Ovary (tissue), 3 donors: ENCODE measurements around the gene WNT4.

ENCODE experiments used
- POLR2A ChIP-seq: fragments of 450-650 bp; IDR thresholded peaks from one replicate; pipeline ENCODE4 v1.6.1; 2017; ENCODE audit warnings: antibody characterized with exemption, mild to moderate bottlenecking, moderate library complexity
- TF ChIP-seq, protein P1 (sequence below), 3 donors: fragments of 450-650 bp in 2 of 3; fragments of 200-600 bp in 1 of 3; IDR thresholded peaks; one replicate each; pipeline versions ENCODE4 v1.5.1 to v1.8.0; 2016 to 2022; ENCODE audit warnings: antibody characterized with exemption in 3 of 3, mild to moderate bottlenecking in 1 of 3
- donor health status: DM: no; HTN: no; CAD: no.

DNA sequence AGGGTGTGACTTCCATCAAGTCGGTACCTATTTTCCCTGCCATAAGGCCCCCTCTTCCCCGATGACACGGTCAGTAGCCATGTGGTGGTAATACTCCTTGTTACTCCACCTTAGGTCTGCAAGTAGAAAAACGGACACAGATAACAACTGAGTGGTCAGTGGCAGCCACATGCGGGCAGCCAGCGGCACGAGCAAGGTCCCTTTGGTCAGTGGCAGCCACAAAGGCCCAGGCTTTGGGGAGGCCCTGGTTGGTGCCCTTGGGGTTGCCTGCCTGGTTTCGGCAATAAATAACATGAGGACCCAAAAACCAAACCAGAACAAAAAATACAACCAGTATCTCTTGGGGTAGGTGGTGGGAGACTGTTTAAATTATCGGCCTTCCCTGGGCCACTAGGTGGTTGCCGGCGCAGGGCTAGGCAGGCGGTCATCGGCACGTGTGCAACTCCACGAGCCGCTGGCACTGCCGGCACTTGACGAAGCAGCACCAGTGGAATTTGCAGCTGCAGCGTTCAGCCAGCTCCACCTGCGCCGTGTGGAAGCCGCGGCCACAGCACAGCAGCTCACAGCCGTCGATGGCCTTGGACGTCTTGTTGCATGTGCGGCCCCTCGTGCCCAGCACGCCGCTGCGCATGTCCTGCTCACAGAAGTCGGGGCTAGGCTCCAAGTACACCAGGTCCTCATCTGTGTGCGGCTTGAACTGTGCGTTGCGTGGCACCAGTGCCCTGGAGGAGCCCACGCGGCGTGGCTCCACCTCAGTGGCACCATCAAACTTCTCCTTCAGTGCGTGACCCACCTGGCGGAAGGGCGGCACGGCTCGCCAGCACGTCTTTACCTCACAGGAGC is 23.1 kb downstream of the WNT4 start:
- TF ChIP-seq, protein P1, sequence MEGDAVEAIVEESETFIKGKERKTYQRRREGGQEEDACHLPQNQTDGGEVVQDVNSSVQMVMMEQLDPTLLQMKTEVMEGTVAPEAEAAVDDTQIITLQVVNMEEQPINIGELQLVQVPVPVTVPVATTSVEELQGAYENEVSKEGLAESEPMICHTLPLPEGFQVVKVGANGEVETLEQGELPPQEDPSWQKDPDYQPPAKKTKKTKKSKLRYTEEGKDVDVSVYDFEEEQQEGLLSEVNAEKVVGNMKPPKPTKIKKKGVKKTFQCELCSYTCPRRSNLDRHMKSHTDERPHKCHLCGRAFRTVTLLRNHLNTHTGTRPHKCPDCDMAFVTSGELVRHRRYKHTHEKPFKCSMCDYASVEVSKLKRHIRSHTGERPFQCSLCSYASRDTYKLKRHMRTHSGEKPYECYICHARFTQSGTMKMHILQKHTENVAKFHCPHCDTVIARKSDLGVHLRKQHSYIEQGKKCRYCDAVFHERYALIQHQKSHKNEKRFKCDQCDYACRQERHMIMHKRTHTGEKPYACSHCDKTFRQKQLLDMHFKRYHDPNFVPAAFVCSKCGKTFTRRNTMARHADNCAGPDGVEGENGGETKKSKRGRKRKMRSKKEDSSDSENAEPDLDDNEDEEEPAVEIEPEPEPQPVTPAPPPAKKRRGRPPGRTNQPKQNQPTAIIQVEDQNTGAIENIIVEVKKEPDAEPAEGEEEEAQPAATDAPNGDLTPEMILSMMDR (IDR thresholded peaks at IDR 0.05), result no peak
- no peak for TF ChIP-seq POLR2A
